HG02610 (cell line): Measurements from ENCODE around the gene RPS6KA5.
"Not testable (repeated sequence)": the region's sequence is repeated elsewhere in the genome, so short reads cannot be mapped to it uniquely, and the experiment has no call there.

Source experiments
- ATAC-seq: cut with Tn5 transposase; IDR thresholded peaks from one replicate; pipeline ENCODE4 v1.9.1; 2021; ENCODE audit warnings: mild to moderate bottlenecking, moderate library complexity; ENCODE audit not compliant: unreplicated experiment

Gene RPS6KA5

GRCh38 chr14:91068642-91069041, 8.2 kb upstream of the RPS6KA5 start:
- ATAC-seq = no peak

GRCh38 chr14:91067186-91067585, 6.7 kb upstream of the RPS6KA5 start:
- no peak for ATAC-seq

DNA sequence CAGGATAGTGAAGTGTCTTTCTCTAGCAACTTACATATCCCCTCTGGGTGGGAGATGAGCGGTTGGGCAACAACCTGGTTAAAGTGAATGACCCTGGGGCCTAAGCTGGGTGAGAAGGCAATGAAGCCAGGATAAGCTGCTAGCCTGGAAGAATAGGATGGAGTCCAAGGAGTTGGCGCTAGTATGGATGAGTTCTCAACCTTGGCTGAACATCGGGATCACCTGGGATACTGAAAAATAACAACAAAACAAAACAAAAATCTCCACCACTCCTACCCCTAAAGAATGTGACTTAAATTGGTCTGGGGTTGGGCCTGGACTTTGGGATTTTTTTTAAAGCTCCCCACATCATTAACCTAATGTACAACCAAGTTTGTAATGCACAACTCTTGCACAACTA, 4.8 kb upstream of the RPS6KA5 start:
- ATAC-seq = no peak

DNA sequence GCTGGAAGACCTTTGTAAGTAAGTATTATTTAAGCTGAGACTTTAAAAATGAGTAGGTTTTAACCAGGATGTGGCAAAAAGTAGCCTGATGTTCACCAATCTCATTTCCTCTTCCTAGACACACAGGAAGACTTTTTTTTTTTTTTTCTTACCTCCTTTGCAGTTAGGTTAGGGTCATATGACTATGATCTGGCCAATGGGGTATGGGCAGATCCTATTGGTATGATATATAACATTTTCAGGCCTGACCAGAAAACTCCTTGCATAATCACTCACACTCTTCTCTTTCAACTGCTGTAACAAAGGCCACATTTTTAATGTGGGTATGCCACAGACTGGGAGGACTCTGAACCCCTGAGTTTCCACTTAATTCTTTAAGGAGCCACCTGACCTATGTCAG, 2.7 kb upstream of the RPS6KA5 start:
- no peak for ATAC-seq

DNA sequence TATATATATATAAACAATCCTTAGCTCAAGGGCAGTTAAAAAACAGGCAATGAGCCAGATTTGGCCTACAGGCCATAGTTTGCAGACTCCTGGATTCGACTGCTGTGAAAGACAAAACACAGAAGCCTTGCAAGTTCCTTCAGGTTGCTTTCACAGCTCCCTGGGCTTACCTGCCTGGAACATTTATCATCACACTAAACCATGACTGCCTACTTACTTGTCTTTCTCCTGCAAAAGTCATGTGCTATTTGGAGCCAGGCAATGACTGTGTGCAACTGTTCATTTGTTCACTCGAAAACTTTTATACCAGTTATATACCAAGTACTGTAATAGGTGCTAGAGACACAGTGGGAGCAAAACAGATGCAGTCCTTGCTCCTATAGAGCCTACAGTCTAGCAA, 2.2 kb upstream of the RPS6KA5 start:
- no peak for ATAC-seq

DNA sequence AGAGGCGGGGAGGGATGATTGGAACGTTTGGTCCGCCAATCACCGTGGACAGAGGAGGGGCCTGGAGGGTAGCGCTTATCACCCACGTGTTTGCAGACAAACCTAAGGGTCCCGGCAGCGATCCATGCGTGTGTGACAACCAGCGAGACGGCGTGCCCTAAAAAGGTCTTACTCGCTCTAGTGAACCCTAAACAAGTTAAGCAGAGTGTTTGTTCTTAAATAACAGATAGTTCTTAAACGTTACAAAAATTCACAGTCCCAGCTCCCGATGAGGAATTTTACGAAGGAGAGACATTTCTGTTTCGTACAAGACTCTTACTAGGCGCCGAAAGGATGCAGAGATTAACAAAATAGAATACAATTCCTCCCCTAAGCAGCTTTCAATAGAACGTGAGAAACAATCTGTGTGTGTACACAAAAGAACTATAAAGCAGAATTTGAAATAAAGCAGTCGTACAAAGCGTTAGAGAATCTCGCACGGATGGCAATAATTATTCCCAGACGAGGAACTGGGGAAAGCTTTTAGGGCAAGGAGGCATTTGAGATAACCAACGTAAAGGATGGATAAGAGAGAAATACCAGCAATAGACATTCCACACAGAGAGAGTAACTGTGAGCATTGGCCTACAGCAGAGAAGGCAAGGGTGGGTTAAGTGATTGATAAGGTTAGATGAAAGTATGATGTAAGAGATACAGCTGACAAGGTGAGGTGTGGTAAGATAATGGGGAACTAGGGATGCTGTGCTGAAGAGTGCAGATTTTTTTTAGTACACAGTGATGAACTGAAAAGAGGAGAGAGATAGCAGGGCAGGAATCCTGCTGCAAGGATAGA, 831 bp upstream of the RPS6KA5 start:
- ATAC-seq = no peak

DNA sequence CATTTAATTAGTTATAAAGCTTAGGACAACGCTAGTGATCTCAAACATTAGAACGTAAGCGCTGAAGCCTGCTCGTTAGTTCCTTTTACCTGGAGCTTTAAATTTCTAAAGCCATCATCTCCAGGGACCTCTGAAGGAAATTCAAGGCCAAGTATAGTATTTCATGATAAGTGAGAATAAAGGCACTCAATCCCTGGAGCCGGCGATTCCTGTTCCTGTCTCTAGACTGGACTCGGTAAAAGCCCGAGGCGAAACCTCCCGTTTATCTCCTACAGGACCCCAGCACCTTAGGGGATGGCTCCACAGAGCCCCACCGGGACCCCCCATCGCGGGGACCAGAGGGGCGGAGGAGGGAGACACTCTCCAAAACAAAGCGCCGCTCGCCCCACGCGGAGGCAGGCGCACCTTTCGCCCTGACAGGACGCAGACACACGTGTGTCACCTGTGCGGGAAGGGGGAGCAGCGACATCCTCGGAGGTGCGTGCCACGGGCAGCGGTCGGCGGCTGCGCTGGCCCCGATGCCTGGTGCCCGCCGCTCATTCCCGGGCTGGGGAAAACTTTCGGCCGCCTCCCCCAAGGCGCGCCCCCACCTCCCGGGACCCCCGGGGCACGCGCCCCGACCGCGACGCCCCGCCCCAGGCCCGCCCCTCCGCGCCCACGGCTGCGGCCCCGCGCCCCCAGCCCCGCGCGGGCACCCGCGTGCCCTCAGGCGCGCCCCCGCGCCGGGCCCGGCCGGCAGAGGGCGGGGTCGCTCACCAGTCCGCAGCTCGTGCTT, 678 bp downstream of the RPS6KA5 start:
- ATAC-seq = peak; percentile 11

- ATAC-seq = no peak
Measured at GRCh38 chr14:91058042-91058581, 2.3 kb downstream of the RPS6KA5 start.

GRCh38 chr14:91056361-91056760, 4.1 kb downstream of the RPS6KA5 start:
- no peak for ATAC-seq

GRCh38 chr14:91055016-91055415, 5.4 kb downstream of the RPS6KA5 start:
- ATAC-seq = no peak

DNA sequence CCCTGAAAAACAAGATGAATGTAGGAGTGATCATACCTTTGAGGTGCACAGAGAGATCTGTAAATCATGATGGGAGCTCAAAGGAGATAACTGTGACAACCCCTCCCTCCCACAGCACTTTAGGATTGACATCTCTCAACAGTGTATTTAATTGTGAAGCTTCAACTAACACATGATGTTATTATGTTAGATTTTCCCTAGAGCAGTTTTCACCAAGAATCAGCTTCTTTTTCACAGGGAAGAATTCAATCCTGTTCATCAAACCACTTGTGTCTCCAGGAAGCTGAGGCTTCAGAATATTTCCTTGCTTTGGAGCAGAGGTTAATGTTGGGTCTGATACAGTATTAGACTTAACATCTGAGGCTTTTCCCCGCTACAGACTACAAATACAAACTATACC, 11.8 kb downstream of the RPS6KA5 start:
- no peak for ATAC-seq

GRCh38 chr14:91048265-91048664, 12.2 kb downstream of the RPS6KA5 start:
- ATAC-seq = no peak

DNA sequence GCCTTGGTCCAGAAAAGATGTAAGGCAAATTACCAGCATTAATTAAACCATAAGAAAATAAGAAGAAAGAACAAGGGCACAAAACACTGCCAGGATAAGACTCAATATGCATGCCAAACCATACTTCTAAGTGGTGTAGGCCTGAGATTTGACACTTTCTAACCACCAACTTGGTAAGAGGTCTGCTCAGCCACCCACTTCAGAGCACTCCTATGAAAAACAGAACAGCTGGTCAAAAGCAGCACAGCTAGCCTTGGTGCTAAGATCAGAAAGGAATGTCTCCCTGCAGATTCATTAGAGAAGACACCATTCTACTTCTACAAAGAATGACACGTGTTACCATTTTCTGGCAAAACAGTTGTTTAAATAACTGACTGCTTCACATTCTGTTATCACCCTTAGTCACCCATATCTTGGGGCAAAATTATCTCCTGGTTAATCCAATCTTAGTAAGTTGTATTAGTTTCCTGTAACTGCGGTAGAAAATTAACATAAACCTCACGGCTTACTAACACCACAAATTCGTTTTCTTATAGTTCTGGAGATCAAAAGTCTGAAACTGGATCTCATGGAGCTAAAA, 13.2 kb downstream of the RPS6KA5 start:
- no peak for ATAC-seq

DNA sequence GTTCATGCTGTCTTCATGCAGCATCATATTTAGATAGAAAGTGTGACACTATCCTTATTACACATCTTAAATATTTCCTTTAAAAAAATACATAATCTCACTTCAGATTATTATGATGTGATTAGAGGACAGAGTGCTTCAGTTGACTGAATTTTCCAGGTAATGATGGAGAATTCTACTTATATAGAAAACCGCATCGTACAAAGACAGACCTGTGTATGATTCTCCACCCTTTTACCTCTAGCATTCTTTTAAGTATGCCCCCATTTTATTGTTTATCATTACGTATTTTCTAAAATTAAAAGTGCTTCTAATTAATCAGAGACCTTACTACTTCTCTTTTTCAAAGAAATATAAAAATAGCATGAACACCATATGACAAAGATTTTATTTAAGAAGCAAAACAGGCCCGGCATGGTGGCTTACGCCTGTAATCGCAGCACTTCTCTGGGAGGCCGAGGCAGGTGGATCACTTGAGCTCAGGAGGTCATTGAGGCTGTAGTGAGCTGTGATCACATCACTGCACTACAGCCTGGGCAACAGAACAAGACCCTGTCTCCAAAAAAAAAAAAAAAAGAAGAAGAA, 13.9 kb downstream of the RPS6KA5 start:
- no peak for ATAC-seq

GRCh38 chr14:91041450-91041849, 19.0 kb downstream of the RPS6KA5 start:
- no peak for ATAC-seq

GRCh38 chr14:91040545-91040944, 19.9 kb downstream of the RPS6KA5 start:
- ATAC-seq = no peak

GRCh38 chr14:91038439-91038838, 22.0 kb downstream of the RPS6KA5 start:
- ATAC-seq = no peak

DNA sequence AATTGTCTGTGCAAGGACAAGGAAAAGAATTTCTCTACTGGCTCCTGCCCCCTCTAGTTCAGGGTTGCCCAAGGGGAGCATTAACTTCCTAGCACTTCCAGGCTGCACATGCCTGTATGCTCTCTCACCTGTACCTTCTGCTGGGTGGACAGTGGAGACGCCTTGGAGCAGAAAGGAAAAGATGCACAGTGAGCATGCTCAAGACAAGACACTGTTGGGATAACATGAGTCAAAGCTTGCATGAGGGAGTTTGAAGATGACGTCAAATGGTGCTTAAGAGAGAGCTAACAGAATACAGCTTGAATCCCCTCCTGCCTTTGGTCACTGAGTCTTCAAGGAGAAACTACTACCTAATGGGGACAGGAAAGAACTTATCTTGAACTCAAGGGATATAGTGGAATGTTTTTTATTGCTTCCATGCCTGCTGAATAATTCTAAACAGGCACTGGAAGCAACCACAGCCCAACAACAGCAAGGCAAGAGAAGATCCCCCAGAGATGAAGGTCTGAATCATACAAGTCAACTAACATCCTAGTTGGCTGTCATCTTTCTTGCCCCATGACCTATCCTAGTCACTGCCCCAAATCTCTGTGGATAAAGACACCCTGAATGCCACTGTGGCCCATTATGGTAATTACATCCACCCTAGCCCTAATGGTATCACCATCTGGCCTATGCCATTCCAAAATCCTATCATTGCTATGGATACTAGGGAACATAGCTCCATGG, 23.5 kb downstream of the RPS6KA5 start:
- no peak for ATAC-seq

DNA sequence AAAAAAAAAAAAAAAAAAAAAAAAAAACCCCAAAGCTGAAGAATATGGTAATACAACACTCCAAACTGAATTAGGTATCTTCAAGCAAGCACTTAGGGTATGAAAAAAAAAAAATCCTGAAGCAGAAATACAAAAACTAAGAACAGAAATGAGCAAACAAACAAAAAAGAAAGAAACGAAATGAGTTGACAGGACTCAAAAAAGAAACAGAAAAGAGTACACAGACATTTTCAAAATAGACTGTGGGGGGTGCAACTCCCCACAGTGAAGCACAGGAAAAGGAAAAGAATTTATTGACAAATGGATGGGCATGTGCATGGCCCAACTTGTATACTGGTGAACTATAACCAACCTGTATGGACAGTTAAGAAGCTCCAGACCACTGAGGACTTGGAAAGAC, 24.6 kb downstream of the RPS6KA5 start:
- ATAC-seq = peak; percentile 69

DNA sequence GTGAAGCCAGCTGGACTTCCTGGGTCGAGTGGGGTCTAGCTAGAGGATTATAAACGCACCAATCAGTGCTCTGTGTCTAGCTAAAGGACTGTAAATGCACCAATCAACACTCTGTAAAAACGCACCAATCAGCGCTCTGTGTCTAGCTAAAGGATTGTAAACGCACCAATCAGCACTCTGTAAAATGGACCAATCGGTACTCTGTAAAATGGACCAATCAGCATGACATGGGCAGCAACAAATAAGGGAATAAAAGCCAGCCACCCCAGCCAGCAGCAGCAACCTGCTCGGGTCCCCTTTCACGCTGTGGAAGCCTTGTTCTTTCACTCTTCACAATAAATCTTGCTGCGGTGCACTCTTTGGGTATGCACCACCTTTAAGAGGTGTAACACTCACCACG, 26.1 kb downstream of the RPS6KA5 start:
- not testable (repeated sequence) for ATAC-seq

DNA sequence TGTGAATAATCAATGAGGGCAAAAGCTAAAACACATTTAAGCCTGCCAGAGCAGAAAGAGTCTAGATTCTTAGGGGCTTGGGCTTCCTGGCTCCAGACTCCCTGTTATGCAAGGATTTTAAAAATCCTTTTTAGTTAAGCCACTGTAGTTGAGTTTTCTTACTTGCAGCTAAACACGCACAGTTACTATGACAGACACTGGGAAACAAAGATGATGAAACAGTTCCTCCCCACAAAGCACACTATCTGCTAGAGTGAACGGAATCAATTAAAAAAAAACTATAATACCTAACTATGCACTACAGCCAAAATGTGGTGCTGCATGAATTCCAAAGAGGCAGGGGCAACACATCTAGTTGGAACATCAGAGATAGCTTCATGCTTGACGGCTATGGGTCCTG, 28.2 kb downstream of the RPS6KA5 start:
- ATAC-seq = no peak
